Stimulated activated CD8-positive, alpha-beta memory T cell treated with anti-CD3 and anti-CD28 coated beads, Interleukin-12 subunit alpha, Interleukin-12 subunit beta, amount 100 ng/mL, for 24 hours (primary cell): Measurements from ENCODE around the gene PIK3AP1.

Experiments
- DNase-seq: peaks from one replicate; pipeline ENCODE4 v3.0.0-alpha.2; 2020; ENCODE audit errors: extremely low read depth

The PIK3AP1 gene

GRCh38 chr10:96642973-96643372 lies 77.3 kb downstream of the PIK3AP1 start:
- DNase-seq, result no peak

- DNase-seq, result no peak
These were observed 77.8 kb downstream of the PIK3AP1 start for GRCh38 chr10:96642530-96642929.

- no peak for DNase-seq
These were observed 78.7 kb downstream of the PIK3AP1 start for GRCh38 chr10:96641396-96642295.

- DNase-seq, result no peak
These were observed 80.4 kb downstream of the PIK3AP1 start for GRCh38 chr10:96639899-96640298.

GRCh38 chr10:96638696-96639095 lies 81.6 kb downstream of the PIK3AP1 start:
- DNase-seq, result no peak

GRCh38 chr10:96638120-96638519 lies 82.2 kb downstream of the PIK3AP1 start:
- no peak for DNase-seq

- DNase-seq, result no peak
These were observed 82.6 kb downstream of the PIK3AP1 start for GRCh38 chr10:96637709-96638108.

- DNase-seq, result no peak
These were observed 83.8 kb downstream of the PIK3AP1 start for GRCh38 chr10:96636551-96636950.

- DNase-seq, result no peak
These were observed 87.2 kb downstream of the PIK3AP1 start for GRCh38 chr10:96632974-96633710.

GRCh38 chr10:96627292-96627691 lies 93.0 kb downstream of the PIK3AP1 start:
- DNase-seq, result no peak

- no peak for DNase-seq
These were observed 93.5 kb downstream of the PIK3AP1 start for GRCh38 chr10:96626795-96627194.

GRCh38 chr10:96625173-96625572 lies 95.1 kb downstream of the PIK3AP1 start:
- no peak for DNase-seq

GRCh38 chr10:96622013-96622787 lies 98.1 kb downstream of the PIK3AP1 start:
- no peak for DNase-seq

- no peak for DNase-seq
These were observed 100.2 kb downstream of the PIK3AP1 start for GRCh38 chr10:96619796-96620773.

GRCh38 chr10:96619120-96619519 lies 101.2 kb downstream of the PIK3AP1 start:
- no peak for DNase-seq

- no peak for DNase-seq
These were observed 101.7 kb downstream of the PIK3AP1 start for GRCh38 chr10:96618653-96619052.

- DNase-seq, result no peak
These were observed 103.4 kb downstream of the PIK3AP1 start for GRCh38 chr10:96616961-96617360.

- no peak for DNase-seq
These were observed 105.8 kb downstream of the PIK3AP1 start for GRCh38 chr10:96614515-96614914.

- no peak for DNase-seq
These were observed 106.7 kb downstream of the PIK3AP1 start for GRCh38 chr10:96613576-96613975.

GRCh38 chr10:96612055-96612830 lies 108.1 kb downstream of the PIK3AP1 start:
- DNase-seq, result no peak
